GM18870 (cell line): ENCODE results near the gene GOLGA8G.
"Not testable (repeated sequence)": the region's sequence is repeated elsewhere in the genome, so short reads cannot be mapped to it uniquely, and the experiment has no call there.

ENCODE experiments used
- ATAC-seq: cut with Tn5 transposase; IDR thresholded peaks from one replicate; pipeline ENCODE4 v1.9.1; 2021; ENCODE audit warnings: moderate library complexity; ENCODE audit not compliant: unreplicated experiment

GOLGA8G gene

DNA sequence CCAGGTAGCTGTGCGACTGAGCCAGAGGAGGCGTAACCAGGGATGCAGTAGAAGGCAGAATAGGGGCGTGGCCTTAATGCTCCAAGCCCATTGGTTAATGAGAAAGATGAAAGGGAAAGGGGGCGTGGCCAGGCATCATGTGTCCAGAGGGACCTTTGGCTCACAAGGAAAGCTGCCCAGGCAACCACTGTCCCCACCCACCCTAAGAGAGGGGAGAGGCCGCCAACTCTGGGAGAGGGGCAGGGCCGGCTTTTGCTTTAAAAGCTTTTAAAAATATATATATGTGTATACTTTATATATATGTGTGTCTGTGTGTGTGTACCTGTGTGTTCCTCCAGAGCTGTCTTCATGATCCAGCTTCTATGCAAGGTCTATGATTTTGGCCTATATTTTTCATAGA lies at the start of gene GOLGA8G:
TSS of gene GOLGA8G (minus strand) at position 18 of the 400 bp plus-strand sequence. CDS start 62 bp downstream, outside the sequence.
- not testable (repeated sequence) for ATAC-seq

DNA sequence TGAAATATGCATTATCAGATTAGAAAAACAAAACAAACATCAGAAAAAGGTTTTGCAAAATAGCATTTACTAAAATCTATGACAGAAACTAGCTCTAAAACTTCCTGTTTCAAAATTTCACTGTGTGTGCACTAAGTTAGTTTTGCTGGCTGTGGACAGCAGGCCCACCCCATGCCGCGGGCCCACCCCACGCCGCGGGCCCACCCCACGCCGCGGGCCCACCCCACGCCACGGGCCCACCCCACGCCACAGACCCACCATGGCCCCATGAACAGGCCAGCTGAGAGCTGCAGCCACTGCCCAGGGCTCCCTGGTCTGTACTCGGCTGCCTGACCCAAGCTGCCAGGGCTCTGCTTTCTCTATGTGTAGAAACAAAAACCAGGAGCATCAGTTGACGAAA lies 40.6 kb upstream of the GOLGA8G start:
- not testable (repeated sequence) for ATAC-seq

DNA sequence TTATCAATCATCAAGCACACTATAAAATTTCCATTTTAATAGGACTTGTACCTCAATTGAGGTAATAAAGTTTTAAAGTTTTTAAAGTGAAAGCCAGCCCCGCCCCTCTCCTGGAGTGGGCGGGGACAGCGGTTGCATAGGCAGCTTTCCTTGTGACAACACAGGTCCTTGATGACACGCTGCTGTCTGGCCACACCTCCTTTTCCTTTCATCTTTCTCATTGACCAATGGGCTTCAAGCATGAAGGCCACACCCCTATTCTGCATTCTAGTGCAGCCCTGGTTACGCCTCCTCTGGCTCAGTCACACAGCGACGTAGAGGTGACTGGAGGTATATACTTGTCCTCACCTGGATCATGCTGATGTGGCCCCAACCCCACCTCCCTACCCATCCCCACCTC lies 20.5 kb upstream of the GOLGA8G start, which contains the start of gene GOLGA6L25:
TSS of gene GOLGA6L25 (plus strand) at position 301 of the 400 bp plus-strand sequence. CDS start at position 362, 61 bp downstream.
- not testable (repeated sequence) for ATAC-seq

DNA sequence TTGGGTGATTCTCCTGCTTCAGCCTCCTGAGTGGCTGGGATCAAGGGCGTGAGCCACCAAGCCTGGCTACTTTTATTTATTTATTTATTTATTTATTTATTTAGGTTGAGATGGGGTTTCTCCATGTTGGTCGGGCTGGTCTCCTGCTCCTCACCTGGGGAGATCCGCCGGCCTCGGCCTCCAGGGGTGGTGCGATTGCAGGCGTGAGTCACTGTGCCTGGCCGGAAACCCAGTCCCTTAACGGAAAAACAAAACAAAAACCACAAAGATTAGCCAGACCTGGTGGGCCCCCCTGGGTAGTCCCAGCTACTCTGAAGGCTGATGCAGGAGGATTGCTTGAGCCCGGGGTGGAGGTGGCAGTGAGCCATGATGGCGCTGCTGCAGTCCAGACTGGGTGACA lies 17.6 kb downstream of the GOLGA8G start:
- not testable (repeated sequence) for ATAC-seq

GRCh38 chr15:28514128-28514527 lies 18.6 kb downstream of the GOLGA8G start:
- not testable (repeated sequence) for ATAC-seq

DNA sequence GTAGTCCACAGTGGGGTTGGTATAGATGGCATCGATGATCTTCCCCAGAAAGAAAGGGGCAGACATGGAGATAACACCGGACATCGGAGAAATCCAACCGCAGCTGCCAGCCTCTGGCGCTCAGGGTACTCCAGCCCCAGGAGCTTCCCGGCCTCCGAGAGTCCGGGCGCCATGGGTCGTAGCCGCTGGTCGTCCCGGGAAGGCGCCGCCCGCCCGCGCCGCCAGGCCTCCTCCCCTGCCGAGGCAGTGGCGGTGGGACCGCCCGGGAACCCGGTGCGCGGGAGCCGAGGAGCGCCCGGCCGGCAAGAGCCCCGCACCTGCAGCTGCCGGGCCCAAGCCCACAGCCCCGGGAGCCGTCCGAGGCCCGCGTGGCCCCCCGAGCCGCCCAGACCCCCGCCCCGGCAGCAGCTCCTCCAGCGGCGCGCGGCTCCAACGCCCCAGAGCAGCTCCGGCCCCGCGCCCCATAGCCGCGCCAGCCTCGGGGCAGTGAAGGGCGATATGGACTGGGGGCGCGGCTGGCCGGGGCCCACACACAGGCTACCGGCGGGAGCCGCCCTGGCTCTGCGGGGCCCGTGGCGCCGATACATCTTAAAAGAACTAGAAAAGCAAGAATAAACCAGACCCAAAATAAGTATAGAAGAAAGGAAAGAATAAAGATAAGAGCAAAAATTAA lies 24.4 kb downstream of the GOLGA8G start:
- not testable (repeated sequence) for ATAC-seq

DNA sequence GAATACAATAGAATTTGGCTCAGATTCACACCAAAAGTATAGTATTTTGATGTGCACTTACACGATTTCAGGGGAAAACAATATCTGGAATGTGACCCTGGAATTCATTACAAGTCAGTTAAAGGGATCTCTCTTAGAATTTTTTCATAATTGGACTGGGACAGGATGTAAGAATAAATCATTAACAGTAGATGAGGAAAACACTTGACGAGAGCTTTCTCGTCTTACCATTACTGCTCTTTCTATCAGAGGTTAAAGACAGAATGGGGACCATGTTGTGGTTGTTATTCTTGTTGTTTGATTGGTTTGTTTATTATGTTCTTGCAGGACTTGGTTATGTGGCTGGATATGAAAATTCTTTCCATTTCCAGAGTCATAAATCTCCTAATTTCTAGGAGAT lies 51.4 kb downstream of the GOLGA8G start:
- not testable (repeated sequence) for ATAC-seq
